Activated T-cell treated with anti-CD3 and anti-CD28 coated beads, Interleukin-2, amount 50 U/mL, for 72 hours (primary cell): ENCODE measurements around the gene FOXP3. TPM values are rescaled to one million over a fixed set of nuclear protein-coding genes. Genes with fewer than 3 reads are reported as not detected.

Source experiments
- ATAC-seq, 2 donors: fragments of 150-1000 bp; cut with Tn5 transposase; replicated peaks in 1 of 2; 2 replicates each; pipeline ENCODE4 v1.10.0; 2021; ENCODE audit warnings: moderate library complexity in 2 of 2, mild to moderate bottlenecking in 1 of 2
- DNase-seq, 2 donors: peaks; one replicate each; pipeline ENCODE4 v3.0.0; 2021 to 2022; ENCODE audit warnings: mixed read lengths in 1 of 2
- H3K27ac Mint-ChIP-seq: one replicate; pipeline ENCODE4 v1.8.0; 2022; ENCODE audit warnings: mild to moderate bottlenecking, moderate library complexity, mixed read lengths
- H3K27me3 Mint-ChIP-seq: one replicate; pipeline ENCODE4 v1.8.0; 2022; ENCODE audit warnings: low read depth, mixed read lengths
- H3K36me3 Mint-ChIP-seq, 2 donors: one replicate each; pipeline ENCODE4 v1.8.0; 2022; ENCODE audit warnings: mixed read lengths in 2 of 2, mild to moderate bottlenecking in 1 of 2; ENCODE audit not compliant: insufficient read depth in 2 of 2
- H3K4me1 Mint-ChIP-seq: one replicate; pipeline ENCODE4 v1.8.0; 2022; ENCODE audit warnings: low read depth, mixed read lengths
- H3K4me3 Mint-ChIP-seq, 2 donors: one replicate each; pipeline ENCODE4 v1.8.0; 2022; ENCODE audit warnings: mild to moderate bottlenecking in 2 of 2, mixed read lengths in 2 of 2, moderate library complexity in 2 of 2
- H3K9me3 Mint-ChIP-seq, 2 donors: one replicate each; pipeline ENCODE4 v1.8.0; 2022; ENCODE audit warnings: mixed read lengths in 2 of 2
- total RNA-seq, 2 donors: library from RNA; stranded (reverse); gene quantifications; one replicate each; pipeline ENCODE4 v1.2.3, GENCODE V29; 2022

The FOXP3 gene
- total RNA-seq, 2 donors from 2014 or later = 16.7 to 22.8 TPM

DNA sequence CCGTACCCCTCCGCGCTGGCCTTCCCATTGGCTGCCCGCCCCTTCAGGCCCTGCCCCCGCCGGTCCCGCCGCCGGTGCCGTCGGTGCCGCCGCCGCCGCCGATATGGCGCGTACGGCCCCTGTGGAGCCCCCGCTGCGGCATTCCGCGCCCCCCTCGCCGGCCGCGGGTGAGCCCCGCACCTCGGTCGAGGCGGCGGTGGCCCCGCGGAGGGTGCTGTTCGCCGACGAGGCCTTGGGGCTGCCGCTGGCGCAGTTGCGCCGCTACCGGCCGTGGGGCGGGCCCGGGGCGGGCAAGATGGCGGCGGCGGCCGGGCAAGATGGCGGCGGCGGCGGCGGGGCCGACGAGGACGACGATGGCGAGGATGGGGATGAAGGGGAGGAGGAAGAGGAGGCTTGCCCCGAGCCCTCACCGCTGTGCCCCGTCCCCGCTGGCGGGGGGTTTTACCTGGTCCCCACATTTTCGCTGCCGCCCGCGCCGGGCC is 5.3 kb upstream of the FOXP3 start, which contains the start of gene PPP1R3F:
Gene PPP1R3F, plus strand, starts transcription at position 27 of the 482 bp plus-strand sequence. Its CDS starts 77 bp downstream, at position 104.
- ATAC-seq (peak; percentile 2), DNase-seq (no peak)
- Mint-ChIP-seq H3K27ac (peak within 1 kb of the TSS; percentile 96), H3K36me3 (peaks cover 4 to 7% of the 10 kb centered on the region in 2 donors), H3K27me3 (peaks cover 9% of the 10 kb centered on the region), H3K4me3 (peak within 1 kb of the TSS; percentile 86 to 95), H3K9me3 (no peaks in the 10 kb centered on the region), H3K4me1 (peaks cover 57% of the 10 kb centered on the region)

- Mint-ChIP-seq H3K4me1 (peaks cover 57% of the 10 kb centered on the region), H3K36me3 (peaks cover 3 to 5% of the 10 kb centered on the region in 2 donors), H3K4me3 (peak overlapping the region; percentile 86 to 95), H3K27me3 (peaks cover 8% of the 10 kb centered on the region), H3K9me3 (no peaks in the 10 kb centered on the region), H3K27ac (peak overlapping the region; percentile 96)
- peak; percentile 82 for ATAC-seq
- DNase-seq = peak; percentile 92 to 96
These were observed 4.7 kb upstream of the FOXP3 start for GRCh38 chrX:49269010-49269766.

- peaks cover 3 to 5% of the 10 kb centered on the region in 2 donors for H3K36me3 Mint-ChIP-seq
- H3K4me1 Mint-ChIP-seq = peaks cover 57% of the 10 kb centered on the region
- DNase-seq = no peak
- peaks cover 8% of the 10 kb centered on the region for H3K27me3 Mint-ChIP-seq
- H3K27ac Mint-ChIP-seq = peak overlapping the region; percentile 96
- peak overlapping the region; percentile 86 to 95 for H3K4me3 Mint-ChIP-seq
- no peak for ATAC-seq
- no peaks in the 10 kb centered on the region for H3K9me3 Mint-ChIP-seq
These were observed 4.1 kb upstream of the FOXP3 start for GRCh38 chrX:49268702-49269009.

GRCh38 chrX:49266523-49267445 is 2.3 kb upstream of the FOXP3 start:
- peaks cover 8% of the 10 kb centered on the region for H3K27me3 Mint-ChIP-seq
- H3K4me3 Mint-ChIP-seq = peak overlapping the region; percentile 86 to 95
- H3K36me3 Mint-ChIP-seq = peaks cover 3 to 5% of the 10 kb centered on the region in 2 donors
- DNase-seq (no peak), ATAC-seq (no peak)
- no peaks in the 10 kb centered on the region for H3K9me3 Mint-ChIP-seq
- H3K4me1 Mint-ChIP-seq = peaks cover 55% of the 10 kb centered on the region
- H3K27ac Mint-ChIP-seq = no peak overlapping the region

- peak overlapping the region; percentile 47 for H3K27ac Mint-ChIP-seq
- no peaks in the 10 kb centered on the region for H3K9me3 Mint-ChIP-seq
- ATAC-seq = no peak
- no peak for DNase-seq
- H3K27me3 Mint-ChIP-seq = peaks cover 8% of the 10 kb centered on the region
- H3K36me3 Mint-ChIP-seq = no peaks in the 10 kb centered on the region
- H3K4me1 Mint-ChIP-seq = peaks cover 52% of the 10 kb centered on the region
- peak overlapping the region; percentile 69 to 73 for H3K4me3 Mint-ChIP-seq
These were observed 879 bp downstream of the FOXP3 start for GRCh38 chrX:49263631-49264030.

GRCh38 chrX:49262603-49263002 is 1.9 kb downstream of the FOXP3 start:
- no peak for DNase-seq
- peak overlapping the region; percentile 69 to 73 for H3K4me3 Mint-ChIP-seq
- peak; percentile 58 to 69 for ATAC-seq
- no peaks in the 10 kb centered on the region for H3K9me3 Mint-ChIP-seq
- peak overlapping the region; percentile 94 for H3K27ac Mint-ChIP-seq
- no peaks in the 10 kb centered on the region for H3K36me3 Mint-ChIP-seq
- H3K27me3 Mint-ChIP-seq = peaks cover 6% of the 10 kb centered on the region
- H3K4me1 Mint-ChIP-seq = peaks cover 49% of the 10 kb centered on the region

DNA sequence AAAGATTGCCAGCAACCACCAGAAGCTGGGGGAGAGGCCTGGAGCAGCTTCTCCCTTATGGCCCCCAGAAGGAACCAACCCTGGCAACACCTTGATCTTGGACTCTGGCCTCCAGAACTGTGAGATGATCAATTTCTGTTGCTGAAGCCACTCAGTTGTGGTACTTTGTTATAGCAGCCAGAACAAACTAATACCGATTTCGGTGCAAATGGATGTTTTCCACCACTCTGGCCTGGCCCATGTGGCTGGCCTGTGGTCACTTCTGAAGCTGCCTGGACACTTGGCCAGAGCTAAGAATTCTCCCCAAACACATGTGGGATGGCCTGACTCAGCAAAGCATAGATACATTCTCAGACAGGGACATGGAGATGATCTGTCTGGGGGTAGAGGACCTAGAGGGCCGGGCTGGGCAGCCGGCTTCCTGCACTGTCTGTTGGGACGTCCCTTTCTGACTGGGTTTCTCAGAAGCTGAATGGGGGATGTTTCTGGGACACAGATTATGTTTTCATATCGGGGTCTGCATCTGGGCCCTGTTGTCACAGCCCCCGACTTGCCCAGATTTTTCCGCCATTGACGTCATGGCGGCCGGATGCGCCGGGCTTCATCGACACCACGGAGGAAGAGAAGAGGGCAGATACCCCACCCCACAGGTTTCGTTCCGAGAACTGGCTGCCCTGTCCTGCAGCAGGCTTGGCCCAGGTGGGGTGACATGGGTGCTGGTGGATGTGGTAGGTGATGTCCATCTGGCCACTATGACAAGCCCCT is 4.1 kb downstream of the FOXP3 start:
- DNase-seq (no peak), ATAC-seq (no peak)
- Mint-ChIP-seq H3K4me1 (peaks cover 53% of the 10 kb centered on the region), H3K27me3 (no peaks in the 10 kb centered on the region), H3K4me3 (peak overlapping the region; percentile 36 to 47), H3K9me3 (no peaks in the 10 kb centered on the region), H3K27ac (no peak overlapping the region), H3K36me3 (peaks cover 0 to under 1% of the 10 kb centered on the region in 2 donors)

DNA sequence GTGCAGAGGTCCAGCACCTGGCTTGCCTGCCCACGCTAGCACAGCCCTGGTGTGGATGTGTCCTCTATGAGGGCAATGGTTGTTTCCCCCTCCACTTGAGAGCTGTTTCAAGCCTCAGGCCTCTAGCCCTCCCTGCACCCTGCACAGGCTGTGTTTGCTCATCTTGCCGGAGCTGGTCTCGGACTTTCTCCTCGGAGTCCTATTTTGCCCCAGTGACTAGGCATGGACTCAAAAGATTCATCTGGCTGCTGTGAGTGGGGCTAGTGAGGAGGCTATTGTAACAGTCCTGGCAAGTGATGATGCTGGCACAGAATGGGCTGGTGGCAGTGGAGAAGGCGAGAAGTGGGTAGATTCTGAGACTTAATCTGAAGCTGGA is 5.8 kb downstream of the FOXP3 start:
- DNase-seq = no peak
- H3K27ac Mint-ChIP-seq = no peak overlapping the region
- H3K27me3 Mint-ChIP-seq = no peaks in the 10 kb centered on the region
- H3K4me3 Mint-ChIP-seq = peak overlapping the region; percentile 2 to 34
- peaks cover 37% of the 10 kb centered on the region for H3K4me1 Mint-ChIP-seq
- peaks cover 0 to 1% of the 10 kb centered on the region in 2 donors for H3K36me3 Mint-ChIP-seq
- ATAC-seq = no peak
- H3K9me3 Mint-ChIP-seq = no peaks in the 10 kb centered on the region

DNA sequence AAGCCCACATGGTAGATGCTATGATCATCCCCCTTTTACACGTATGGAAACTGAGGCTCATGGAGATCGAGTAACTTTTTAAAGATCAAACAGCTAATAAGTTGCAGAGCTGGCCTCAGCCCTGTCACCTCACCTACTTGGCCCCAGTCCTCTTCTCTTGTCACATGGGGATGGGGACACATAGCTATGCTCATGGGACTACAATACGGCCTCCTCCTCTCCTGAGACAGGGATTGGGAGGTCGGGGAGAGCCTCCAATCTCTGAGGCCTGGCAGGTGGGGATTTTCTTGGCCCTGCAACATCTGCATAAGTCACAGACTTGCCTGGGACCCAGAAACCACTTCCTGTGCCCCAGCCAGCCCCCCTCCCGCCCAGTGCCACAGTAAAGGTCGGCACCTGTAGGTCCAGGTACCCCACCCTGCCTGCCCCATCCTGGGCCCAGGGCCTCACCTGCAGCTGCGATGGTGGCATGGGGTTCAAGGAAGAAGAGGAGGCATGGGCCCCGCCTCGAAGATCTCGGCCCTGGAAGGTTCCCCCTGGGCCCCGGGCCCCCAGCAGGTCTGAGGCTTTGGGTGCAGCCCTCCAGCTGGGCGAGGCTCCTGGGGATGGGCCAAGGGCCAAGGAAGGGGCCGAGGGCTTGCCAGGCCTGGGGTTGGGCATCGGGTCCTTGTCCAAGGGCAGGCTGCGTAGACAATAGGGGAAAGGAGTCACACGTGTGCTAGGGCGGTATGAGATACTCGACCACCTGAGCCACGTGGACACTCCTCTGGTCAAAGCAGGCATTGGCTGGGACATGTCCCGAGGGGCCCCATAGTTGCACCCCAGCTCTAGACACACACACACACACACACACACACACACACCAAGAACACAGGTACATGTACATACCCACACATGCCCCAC is 6.4 kb downstream of the FOXP3 start:
- peaks cover 34% of the 10 kb centered on the region for H3K4me1 Mint-ChIP-seq
- peak overlapping the region; percentile 31 to 57 for H3K4me3 Mint-ChIP-seq
- peaks cover 0 to 1% of the 10 kb centered on the region in 2 donors for H3K36me3 Mint-ChIP-seq
- no peaks in the 10 kb centered on the region for H3K27me3 Mint-ChIP-seq
- H3K9me3 Mint-ChIP-seq = no peaks in the 10 kb centered on the region
- ATAC-seq (peak; percentile 48 to 57), DNase-seq (no peak)
- peak overlapping the region; percentile 65 for H3K27ac Mint-ChIP-seq

DNA sequence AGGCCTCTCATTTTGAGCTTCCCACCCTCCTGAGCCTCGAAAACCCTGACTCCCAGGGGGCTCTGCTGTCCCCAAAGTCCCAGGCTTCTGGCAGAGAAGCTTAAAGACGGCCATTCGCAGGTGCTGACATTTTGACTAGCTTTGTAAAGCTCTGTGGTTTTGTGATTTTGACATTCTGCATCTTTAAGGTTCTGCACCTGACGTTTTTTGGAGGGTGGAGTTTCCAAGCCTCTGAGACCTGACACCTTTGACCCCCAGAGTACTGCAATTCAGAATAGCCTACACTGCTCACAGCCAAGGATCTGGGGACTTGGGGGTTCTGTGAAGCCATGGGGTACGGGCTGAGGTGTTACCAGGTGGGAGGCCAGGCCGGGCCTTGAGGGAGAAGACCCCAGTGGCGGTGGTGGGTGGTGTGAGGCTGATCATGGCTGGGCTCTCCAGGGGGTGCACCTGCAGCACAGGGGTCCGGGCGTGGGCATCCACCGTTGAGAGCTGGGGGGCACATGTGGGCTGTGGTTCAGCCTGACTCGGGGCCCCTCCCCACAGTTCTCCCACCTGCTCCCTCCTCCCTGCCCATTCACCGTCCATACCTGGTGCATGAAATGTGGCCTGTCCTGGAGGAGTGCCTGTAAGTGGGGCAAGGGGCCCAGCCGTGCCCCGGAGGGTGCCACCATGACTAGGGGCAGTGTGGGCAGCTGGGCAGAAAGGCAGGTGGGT is 7.3 kb downstream of the FOXP3 start:
- H3K27me3 Mint-ChIP-seq = no peaks in the 10 kb centered on the region
- H3K4me3 Mint-ChIP-seq = peak overlapping the region in 1 of 2 donors; percentile 31
- peak in 1 of 2 donors; percentile 21 for ATAC-seq
- peaks cover 25% of the 10 kb centered on the region for H3K4me1 Mint-ChIP-seq
- no peaks in the 10 kb centered on the region for H3K9me3 Mint-ChIP-seq
- no peak for DNase-seq
- H3K27ac Mint-ChIP-seq = no peak overlapping the region
- peaks cover 0 to 1% of the 10 kb centered on the region in 2 donors for H3K36me3 Mint-ChIP-seq

GRCh38 chrX:49256268-49256995 is 8.1 kb downstream of the FOXP3 start:
- no peaks in the 10 kb centered on the region for H3K27me3 Mint-ChIP-seq
- ATAC-seq = no peak
- no peak for DNase-seq
- H3K36me3 Mint-ChIP-seq = peaks cover 0 to 1% of the 10 kb centered on the region in 2 donors
- peaks cover 19% of the 10 kb centered on the region for H3K4me1 Mint-ChIP-seq
- H3K4me3 Mint-ChIP-seq = no peak overlapping the region
- H3K27ac Mint-ChIP-seq = no peak overlapping the region
- no peaks in the 10 kb centered on the region for H3K9me3 Mint-ChIP-seq
